HG02840 (cell line): ENCODE results near the gene MTA1.

ENCODE experiments used
- ATAC-seq: cut with Tn5 transposase; IDR thresholded peaks from one replicate; pipeline ENCODE4 v1.9.1; 2021; ENCODE audit warnings: mild to moderate bottlenecking, moderate library complexity, moderate number of reproducible peaks; ENCODE audit not compliant: unreplicated experiment, low FRiP score

The MTA1 gene

GRCh38 chr14:105503935-105504692 is 84.5 kb downstream of the MTA1 start:
- no peak for ATAC-seq

- ATAC-seq, result no peak
Observed at GRCh38 chr14:105505101-105505500, 85.5 kb downstream of the MTA1 start.

- ATAC-seq, result no peak
Observed at GRCh38 chr14:105507247-105507646, 87.6 kb downstream of the MTA1 start.

GRCh38 chr14:105508069-105508468 is 88.4 kb downstream of the MTA1 start:
- no peak for ATAC-seq

- no peak for ATAC-seq
Observed at GRCh38 chr14:105508601-105509000, 89.0 kb downstream of the MTA1 start.

GRCh38 chr14:105517096-105517495 is 97.5 kb downstream of the MTA1 start:
- no peak for ATAC-seq

GRCh38 chr14:105519946-105520698 is 100.5 kb downstream of the MTA1 start:
- ATAC-seq, result no peak
